GM12892 (cell line): ENCODE results near the gene ACKR2.

ENCODE experiments used
- POLR2A ChIP-seq: IDR thresholded peaks from 2 replicates; pipeline ENCODE4 v1.6.1; 2011; ENCODE audit warnings: low read depth, low read length, control low read depth
- POLR2AphosphoS5 ChIP-seq: IDR thresholded peaks from 2 replicates; pipeline ENCODE4 v1.6.1; 2011; ENCODE audit warnings: low read depth, low read length, control low read depth
- TAF1 ChIP-seq: IDR thresholded peaks from 2 replicates; pipeline ENCODE4 v1.6.1; 2011; ENCODE audit warnings: low read depth, mild to moderate bottlenecking, control low read depth, low read length, borderline replicate concordance

GRCh38 chr3:42892169-42892568 lies 82.9 kb downstream of the ACKR2 start:
- TF ChIP-seq TAF1 (no peak), POLR2A (no peak), POLR2AphosphoS5 (no peak)
